Measurements from ENCODE around the gene KCNG2. TPM values are rescaled to one million over a fixed set of nuclear protein-coding genes. Genes with fewer than 3 reads are reported as not detected.

Gene KCNG2
- total RNA-seq, 1 donor = under 0.01 TPM

- DNase-seq (ENCODE audit: low read depth) = no peak
- TF ChIP-seq, protein P1, sequence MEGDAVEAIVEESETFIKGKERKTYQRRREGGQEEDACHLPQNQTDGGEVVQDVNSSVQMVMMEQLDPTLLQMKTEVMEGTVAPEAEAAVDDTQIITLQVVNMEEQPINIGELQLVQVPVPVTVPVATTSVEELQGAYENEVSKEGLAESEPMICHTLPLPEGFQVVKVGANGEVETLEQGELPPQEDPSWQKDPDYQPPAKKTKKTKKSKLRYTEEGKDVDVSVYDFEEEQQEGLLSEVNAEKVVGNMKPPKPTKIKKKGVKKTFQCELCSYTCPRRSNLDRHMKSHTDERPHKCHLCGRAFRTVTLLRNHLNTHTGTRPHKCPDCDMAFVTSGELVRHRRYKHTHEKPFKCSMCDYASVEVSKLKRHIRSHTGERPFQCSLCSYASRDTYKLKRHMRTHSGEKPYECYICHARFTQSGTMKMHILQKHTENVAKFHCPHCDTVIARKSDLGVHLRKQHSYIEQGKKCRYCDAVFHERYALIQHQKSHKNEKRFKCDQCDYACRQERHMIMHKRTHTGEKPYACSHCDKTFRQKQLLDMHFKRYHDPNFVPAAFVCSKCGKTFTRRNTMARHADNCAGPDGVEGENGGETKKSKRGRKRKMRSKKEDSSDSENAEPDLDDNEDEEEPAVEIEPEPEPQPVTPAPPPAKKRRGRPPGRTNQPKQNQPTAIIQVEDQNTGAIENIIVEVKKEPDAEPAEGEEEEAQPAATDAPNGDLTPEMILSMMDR (IDR thresholded peaks at IDR 0.05; ENCODE audit: insufficient read depth, low read depth, low read length) = no peak
- no peak overlapping the region for H3K4me3 ChIP-seq (ENCODE audit: low read depth, low read length)
These were observed 37.4 kb upstream of the KCNG2 start for GRCh38 chr18:79760348-79760747.

GRCh38 chr18:79760881-79761280 is 36.9 kb upstream of the KCNG2 start:
- TF ChIP-seq, protein P1 (IDR thresholded peaks at IDR 0.05; ENCODE audit: insufficient read depth, low read depth, low read length) = no peak
- no peak overlapping the region for H3K4me3 ChIP-seq (ENCODE audit: low read depth, low read length)
- no peak for DNase-seq (ENCODE audit: low read depth)

DNA sequence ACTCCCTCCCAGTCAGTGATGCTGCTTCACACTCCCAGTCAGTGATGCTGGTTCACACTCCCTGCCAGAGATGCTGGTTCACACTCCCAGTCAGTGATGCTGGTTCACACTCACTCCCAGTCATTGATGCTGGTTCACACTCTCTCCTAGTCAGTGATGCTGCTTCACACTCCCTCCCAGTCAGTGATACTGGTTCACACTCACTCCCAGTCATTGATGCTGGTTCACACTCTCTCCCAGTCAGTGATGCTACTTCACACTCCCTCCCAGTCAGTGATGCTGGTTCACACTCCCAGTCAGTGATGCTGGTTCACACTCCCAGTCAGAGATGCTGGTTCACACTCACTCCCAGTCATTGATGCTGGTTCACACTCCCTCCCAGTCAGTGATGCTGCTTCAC is 34.3 kb upstream of the KCNG2 start:
- TF ChIP-seq, protein P1 (IDR thresholded peaks at IDR 0.05; ENCODE audit: insufficient read depth, low read depth, low read length) = no peak
- no peak for DNase-seq (ENCODE audit: low read depth)
- H3K4me3 ChIP-seq (ENCODE audit: low read depth, low read length) = no peak overlapping the region

GRCh38 chr18:79764131-79764530 is 33.6 kb upstream of the KCNG2 start:
- H3K4me3 ChIP-seq (ENCODE audit: low read depth, low read length) = no peak overlapping the region
- TF ChIP-seq, protein P1 (IDR thresholded peaks at IDR 0.05; ENCODE audit: insufficient read depth, low read depth, low read length) = no peak
- DNase-seq (ENCODE audit: low read depth) = no peak

GRCh38 chr18:79765491-79766245 is 32.1 kb upstream of the KCNG2 start:
- no peak overlapping the region for H3K4me3 ChIP-seq (ENCODE audit: low read depth, low read length)
- DNase-seq (ENCODE audit: low read depth) = peak; percentile 49
- TF ChIP-seq, protein P1 (IDR thresholded peaks at IDR 0.05; ENCODE audit: insufficient read depth, low read depth, low read length) = no peak

- no peak for DNase-seq (ENCODE audit: low read depth)
- H3K4me3 ChIP-seq (ENCODE audit: low read depth, low read length) = no peak overlapping the region
- TF ChIP-seq, protein P1 (IDR thresholded peaks at IDR 0.05; ENCODE audit: insufficient read depth, low read depth, low read length) = no peak
These were observed 31.4 kb upstream of the KCNG2 start for GRCh38 chr18:79766308-79766707.

GRCh38 chr18:79768745-79769144 is 29.0 kb upstream of the KCNG2 start:
- TF ChIP-seq, protein P1 (IDR thresholded peaks at IDR 0.05; ENCODE audit: insufficient read depth, low read depth, low read length) = no peak
- H3K4me3 ChIP-seq (ENCODE audit: low read depth, low read length) = no peak overlapping the region
- no peak for DNase-seq (ENCODE audit: low read depth)

Measured in fibroblast of villous mesenchyme (primary cell).